ENCODE measurements around the gene ABCA3. TPM values are rescaled to one million over a fixed set of nuclear protein-coding genes. Genes with fewer than 3 reads are reported as not detected.
"Not testable (repeated sequence)": the region's sequence is repeated elsewhere in the genome, so short reads cannot be mapped to it uniquely, and the experiment has no call there.

ABCA3 gene
- total RNA-seq, 1 experiment from 2014 or later, result 3.5 TPM

DNA sequence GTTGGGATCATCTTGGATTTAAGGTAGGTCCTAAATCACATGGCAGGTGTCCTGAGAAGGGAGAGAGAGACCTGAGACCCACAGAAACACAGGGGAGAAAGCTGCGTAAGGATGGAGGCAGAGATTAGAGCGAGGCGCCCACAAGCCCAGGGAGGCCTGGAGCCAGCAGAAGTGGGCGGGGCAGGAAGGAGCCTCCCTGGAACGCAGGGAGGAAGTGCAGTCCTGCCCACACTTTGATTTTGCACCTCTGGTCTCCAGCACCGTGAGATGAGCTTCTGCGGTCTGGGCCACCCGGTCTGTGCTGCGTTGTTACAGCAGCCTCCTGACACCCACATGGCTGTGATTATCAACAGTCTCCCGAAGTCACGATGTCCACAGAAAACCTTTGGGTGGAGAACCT lies 97.9 kb downstream of the ABCA3 start:
- peaks cover 65% of the 10 kb centered on the region for H3K36me3 Mint-ChIP-seq (ENCODE audit: insufficient read depth, unreplicated experiment)
- H3K27ac Mint-ChIP-seq (ENCODE audit: low read depth, unreplicated experiment), result no peak overlapping the region
- no peak overlapping the region for H3K4me3 Mint-ChIP-seq (ENCODE audit: unreplicated experiment)
- no peaks in the 10 kb centered on the region for H3K9me3 Mint-ChIP-seq (ENCODE audit: unreplicated experiment)
- BruUV-seq (replicated peaks), result no TSS peak
- TF ChIP-seq, protein P1, sequence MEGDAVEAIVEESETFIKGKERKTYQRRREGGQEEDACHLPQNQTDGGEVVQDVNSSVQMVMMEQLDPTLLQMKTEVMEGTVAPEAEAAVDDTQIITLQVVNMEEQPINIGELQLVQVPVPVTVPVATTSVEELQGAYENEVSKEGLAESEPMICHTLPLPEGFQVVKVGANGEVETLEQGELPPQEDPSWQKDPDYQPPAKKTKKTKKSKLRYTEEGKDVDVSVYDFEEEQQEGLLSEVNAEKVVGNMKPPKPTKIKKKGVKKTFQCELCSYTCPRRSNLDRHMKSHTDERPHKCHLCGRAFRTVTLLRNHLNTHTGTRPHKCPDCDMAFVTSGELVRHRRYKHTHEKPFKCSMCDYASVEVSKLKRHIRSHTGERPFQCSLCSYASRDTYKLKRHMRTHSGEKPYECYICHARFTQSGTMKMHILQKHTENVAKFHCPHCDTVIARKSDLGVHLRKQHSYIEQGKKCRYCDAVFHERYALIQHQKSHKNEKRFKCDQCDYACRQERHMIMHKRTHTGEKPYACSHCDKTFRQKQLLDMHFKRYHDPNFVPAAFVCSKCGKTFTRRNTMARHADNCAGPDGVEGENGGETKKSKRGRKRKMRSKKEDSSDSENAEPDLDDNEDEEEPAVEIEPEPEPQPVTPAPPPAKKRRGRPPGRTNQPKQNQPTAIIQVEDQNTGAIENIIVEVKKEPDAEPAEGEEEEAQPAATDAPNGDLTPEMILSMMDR (IDR thresholded peaks at IDR 0.05; ENCODE audit: unreplicated experiment), result no peak
- no peak for DNase-seq (ENCODE audit: unreplicated experiment)
- intact Hi-C loops (cut with micrococcal nuclease), result no loop called here
- ChIA-PET CTCF (interaction anchor here (0.7 kb wide), 1 partner anchor 87 kb away, joined by 3 read pairs; the partner anchor contains the start of gene TRAF7), POLR2A (interaction anchor here (0.8 kb wide), 1 partner anchor 9 kb away, joined by 6 read pairs; the partner anchor contains the start of gene ECI1)
- H3K4me1 Mint-ChIP-seq (ENCODE audit: insufficient read depth, unreplicated experiment), result peaks cover 5% of the 10 kb centered on the region
- H3K27me3 Mint-ChIP-seq (ENCODE audit: insufficient read depth, unreplicated experiment), result no peaks in the 10 kb centered on the region

DNA sequence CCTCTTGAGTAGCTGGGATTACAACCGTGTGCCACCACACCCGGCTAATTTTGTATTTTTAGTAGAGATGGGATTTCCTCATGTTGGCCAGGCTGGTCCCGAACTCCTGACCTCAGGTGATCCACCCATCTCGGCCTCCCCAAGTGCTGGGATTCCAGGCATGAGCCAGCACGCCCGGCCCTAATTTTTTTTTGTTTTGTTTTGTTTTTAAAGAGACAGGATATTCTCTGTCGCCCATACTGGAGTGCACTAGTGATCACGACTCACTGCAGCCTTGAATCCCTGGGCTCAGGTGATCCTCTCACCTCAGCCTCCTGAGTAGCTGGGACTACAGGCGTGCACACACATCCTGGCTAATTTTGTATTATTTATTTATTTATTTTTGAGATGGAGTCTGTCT lies 100.2 kb downstream of the ABCA3 start:
- POLR2A ChIA-PET, result interaction anchor here (0.7 to 2.7 kb wide), 2 partner anchors 11 to 275 kb away, joined by 3 to 13 read pairs; partner anchors contain the start of gene ECI1
- H3K4me1 Mint-ChIP-seq (ENCODE audit: insufficient read depth, unreplicated experiment); H3K27me3 Mint-ChIP-seq (ENCODE audit: insufficient read depth, unreplicated experiment); BruUV-seq (replicated peaks); intact Hi-C loops (cut with micrococcal nuclease); H3K9me3 Mint-ChIP-seq (ENCODE audit: unreplicated experiment); H3K4me3 Mint-ChIP-seq (ENCODE audit: unreplicated experiment); DNase-seq (ENCODE audit: unreplicated experiment); H3K27ac Mint-ChIP-seq (ENCODE audit: low read depth, unreplicated experiment): not testable (repeated sequence)
- peaks cover 69% of the 10 kb centered on the region for H3K36me3 Mint-ChIP-seq (ENCODE audit: insufficient read depth, unreplicated experiment)
- CTCF ChIA-PET, result interaction anchor here (1.5 kb wide), 1 partner anchor 11 kb away, joined by 6 read pairs; the partner anchor contains the start of gene ECI1

DNA sequence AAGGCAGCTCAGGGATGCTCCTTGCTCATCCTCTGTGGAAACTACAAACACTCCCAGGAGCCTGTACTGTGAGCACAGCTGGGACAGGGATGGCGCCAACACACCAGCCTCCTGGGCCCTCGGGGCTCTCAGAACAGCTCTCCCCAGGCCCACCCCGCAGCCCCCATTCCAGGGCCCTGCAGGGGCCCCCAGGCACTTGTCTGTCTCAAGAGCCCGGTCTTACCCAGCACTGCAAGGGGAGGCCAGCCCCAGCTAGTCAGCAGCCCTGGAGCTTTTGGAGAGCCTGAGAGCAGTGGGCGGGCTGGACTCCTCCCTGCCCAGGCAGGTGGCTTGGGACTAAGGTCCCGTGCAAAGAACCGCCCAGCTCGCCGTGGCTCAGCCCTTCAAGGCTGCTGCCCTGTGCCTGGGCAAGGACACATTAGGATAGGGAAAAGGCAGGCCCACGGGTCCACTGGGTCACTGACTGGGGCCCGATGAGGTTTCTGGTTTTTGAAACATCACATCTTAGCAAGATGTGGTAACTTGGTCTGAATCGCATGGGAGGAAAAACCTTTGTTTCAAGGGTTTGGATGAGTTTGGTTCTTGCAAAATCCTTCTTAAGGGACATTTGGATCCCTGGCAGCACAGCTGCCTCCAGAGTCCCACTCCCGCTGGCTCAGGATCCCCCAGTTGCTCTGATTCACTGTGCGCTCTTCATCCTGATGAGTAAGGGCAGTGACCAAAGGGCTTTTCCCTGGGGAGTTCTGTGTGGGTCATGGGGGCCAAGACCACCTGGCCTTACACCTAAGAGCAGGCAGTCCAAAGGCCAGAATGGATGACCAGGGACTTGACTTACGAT lies 101.5 kb downstream of the ABCA3 start:
- Mint-ChIP-seq H3K4me1 (ENCODE audit: insufficient read depth, unreplicated experiment) (peaks cover 5% of the 10 kb centered on the region), H3K27me3 (ENCODE audit: insufficient read depth, unreplicated experiment) (no peaks in the 10 kb centered on the region), H3K36me3 (ENCODE audit: insufficient read depth, unreplicated experiment) (peaks cover 71% of the 10 kb centered on the region), H3K27ac (ENCODE audit: low read depth, unreplicated experiment) (no peak overlapping the region), H3K4me3 (ENCODE audit: unreplicated experiment) (no peak overlapping the region), H3K9me3 (ENCODE audit: unreplicated experiment) (no peaks in the 10 kb centered on the region)
- ChIA-PET CTCF (interaction anchor here (0.5 to 0.6 kb wide), 2 partner anchors 99 to 279 kb away, joined by 3 read pairs; no protein-coding TSS in a partner anchor), POLR2A (interaction anchor here (0.7 to 1.6 kb wide), 4 partner anchors 9 to 255 kb away, joined by 3 to 15 read pairs (median 3); partner anchors contain the start of genes ECI1 and GFER)
- intact Hi-C loops (cut with micrococcal nuclease), result no loop called here
- no peak for DNase-seq (ENCODE audit: unreplicated experiment)
- BruUV-seq (replicated peaks), result no TSS peak
- TF ChIP-seq, protein P1 (IDR thresholded peaks at IDR 0.05; ENCODE audit: unreplicated experiment), result no peak

DNA sequence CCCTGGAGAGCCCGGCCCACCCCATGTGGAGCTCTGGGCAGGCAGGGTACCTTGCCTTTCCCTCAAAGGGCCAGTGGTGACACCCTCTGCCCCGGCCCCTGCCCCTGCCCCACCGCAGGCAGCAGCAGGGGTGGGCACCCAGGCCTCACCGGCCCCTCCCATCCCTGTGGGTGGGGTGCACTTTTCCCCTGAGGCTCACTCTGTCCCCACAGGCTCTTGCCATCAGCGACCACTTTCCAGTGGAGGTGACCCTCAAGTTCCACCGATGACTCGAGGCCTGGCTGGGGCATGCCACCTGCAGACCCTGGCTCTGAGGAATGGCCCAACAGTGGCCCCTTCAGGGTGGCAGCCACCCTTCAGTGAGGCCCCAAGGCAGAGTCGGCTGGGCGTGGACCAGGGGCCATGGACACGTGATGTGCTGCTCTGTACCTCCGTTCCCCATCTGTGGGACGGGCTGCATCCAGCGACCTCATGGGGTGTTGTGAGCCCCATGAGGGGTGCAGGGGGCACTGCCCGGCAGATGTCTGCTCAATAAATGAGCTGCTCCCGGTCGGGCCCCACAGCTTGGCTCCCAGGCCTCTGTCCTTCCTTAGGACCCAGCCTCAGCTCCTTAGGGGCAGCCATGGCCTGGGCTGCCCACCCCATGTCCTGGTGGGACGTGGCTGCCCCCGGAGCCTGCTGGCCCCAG lies 102.2 kb downstream of the ABCA3 start:
- Mint-ChIP-seq H3K27ac (ENCODE audit: low read depth, unreplicated experiment) (no peak overlapping the region), H3K4me3 (ENCODE audit: unreplicated experiment) (no peak overlapping the region), H3K4me1 (ENCODE audit: insufficient read depth, unreplicated experiment) (peaks cover 5% of the 10 kb centered on the region), H3K36me3 (ENCODE audit: insufficient read depth, unreplicated experiment) (peaks cover 71% of the 10 kb centered on the region), H3K27me3 (ENCODE audit: insufficient read depth, unreplicated experiment) (no peaks in the 10 kb centered on the region), H3K9me3 (ENCODE audit: unreplicated experiment) (no peaks in the 10 kb centered on the region)
- ChIA-PET POLR2A (interaction anchor here (0.7 to 1.6 kb wide), 3 partner anchors 10 to 254 kb away, joined by 3 to 15 read pairs (median 3); partner anchors contain the start of genes ECI1 and GFER), CTCF (interaction anchor here (0.5 kb wide), 1 partner anchor 98 kb away, joined by 3 read pairs; no protein-coding TSS in a partner anchor)
- TF ChIP-seq, protein P1 (IDR thresholded peaks at IDR 0.05; ENCODE audit: unreplicated experiment), result no peak
- no peak for DNase-seq (ENCODE audit: unreplicated experiment)
- BruUV-seq (replicated peaks), result no TSS peak
- intact Hi-C loops (cut with micrococcal nuclease), result no loop called here

All from MCF 10A (cell line).